Upper lobe of left lung (tissue), 4 donors: Measurements from ENCODE around the gene SHISAL2B.
"Not testable (repeated sequence)": the region's sequence is repeated elsewhere in the genome, so short reads cannot be mapped to it uniquely, and the experiment has no call there.

ENCODE experiments used
- POLR2AphosphoS5 ChIP-seq, 2 donors: sonication (generic); formaldehyde crosslinking; IDR thresholded peaks; one replicate each; pipeline ENCODE4 v1.5.1; 2017; ENCODE audit warnings: antibody characterized with exemption in 2 of 2
- TF ChIP-seq, protein P1 (sequence below), 6 experiments: fragments of 450-650 bp in 4 of 6; fragments of 200-600 bp in 2 of 6; sonication (generic) in 2 of 6; IDR thresholded peaks; one replicate each; pipeline ENCODE4 v1.5.1; 2016 to 2019; ENCODE audit warnings: antibody characterized with exemption in 6 of 6

DNA sequence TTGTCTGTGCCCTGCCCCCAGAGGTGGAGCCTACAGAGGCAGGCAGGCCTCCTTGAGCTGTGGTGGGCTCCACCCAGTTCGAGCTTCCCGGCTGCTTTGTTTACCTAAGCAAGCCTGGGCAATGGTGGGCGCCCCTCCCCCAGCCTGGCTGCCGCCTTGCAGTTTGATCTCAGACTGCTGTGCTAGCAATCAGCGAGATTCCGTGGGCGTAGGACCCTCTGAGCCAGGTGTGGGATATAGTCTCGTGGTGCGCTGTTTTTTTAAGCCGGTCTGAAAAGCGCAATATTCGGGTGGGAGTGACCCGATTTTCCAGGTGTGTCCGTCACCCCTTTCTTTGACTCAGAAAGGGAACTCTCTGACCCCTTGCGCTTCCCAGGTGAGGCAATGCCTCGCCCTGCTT lies 24.2 kb downstream of the SHISAL2B start:
- TF ChIP-seq, protein P1, sequence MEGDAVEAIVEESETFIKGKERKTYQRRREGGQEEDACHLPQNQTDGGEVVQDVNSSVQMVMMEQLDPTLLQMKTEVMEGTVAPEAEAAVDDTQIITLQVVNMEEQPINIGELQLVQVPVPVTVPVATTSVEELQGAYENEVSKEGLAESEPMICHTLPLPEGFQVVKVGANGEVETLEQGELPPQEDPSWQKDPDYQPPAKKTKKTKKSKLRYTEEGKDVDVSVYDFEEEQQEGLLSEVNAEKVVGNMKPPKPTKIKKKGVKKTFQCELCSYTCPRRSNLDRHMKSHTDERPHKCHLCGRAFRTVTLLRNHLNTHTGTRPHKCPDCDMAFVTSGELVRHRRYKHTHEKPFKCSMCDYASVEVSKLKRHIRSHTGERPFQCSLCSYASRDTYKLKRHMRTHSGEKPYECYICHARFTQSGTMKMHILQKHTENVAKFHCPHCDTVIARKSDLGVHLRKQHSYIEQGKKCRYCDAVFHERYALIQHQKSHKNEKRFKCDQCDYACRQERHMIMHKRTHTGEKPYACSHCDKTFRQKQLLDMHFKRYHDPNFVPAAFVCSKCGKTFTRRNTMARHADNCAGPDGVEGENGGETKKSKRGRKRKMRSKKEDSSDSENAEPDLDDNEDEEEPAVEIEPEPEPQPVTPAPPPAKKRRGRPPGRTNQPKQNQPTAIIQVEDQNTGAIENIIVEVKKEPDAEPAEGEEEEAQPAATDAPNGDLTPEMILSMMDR (IDR thresholded peaks at IDR 0.05), result not testable (repeated sequence)
- TF ChIP-seq POLR2AphosphoS5 (IDR thresholded peaks at IDR 0.05), result not testable (repeated sequence)
